Measurements from ENCODE around the gene TENT4A.

TENT4A gene

DNA sequence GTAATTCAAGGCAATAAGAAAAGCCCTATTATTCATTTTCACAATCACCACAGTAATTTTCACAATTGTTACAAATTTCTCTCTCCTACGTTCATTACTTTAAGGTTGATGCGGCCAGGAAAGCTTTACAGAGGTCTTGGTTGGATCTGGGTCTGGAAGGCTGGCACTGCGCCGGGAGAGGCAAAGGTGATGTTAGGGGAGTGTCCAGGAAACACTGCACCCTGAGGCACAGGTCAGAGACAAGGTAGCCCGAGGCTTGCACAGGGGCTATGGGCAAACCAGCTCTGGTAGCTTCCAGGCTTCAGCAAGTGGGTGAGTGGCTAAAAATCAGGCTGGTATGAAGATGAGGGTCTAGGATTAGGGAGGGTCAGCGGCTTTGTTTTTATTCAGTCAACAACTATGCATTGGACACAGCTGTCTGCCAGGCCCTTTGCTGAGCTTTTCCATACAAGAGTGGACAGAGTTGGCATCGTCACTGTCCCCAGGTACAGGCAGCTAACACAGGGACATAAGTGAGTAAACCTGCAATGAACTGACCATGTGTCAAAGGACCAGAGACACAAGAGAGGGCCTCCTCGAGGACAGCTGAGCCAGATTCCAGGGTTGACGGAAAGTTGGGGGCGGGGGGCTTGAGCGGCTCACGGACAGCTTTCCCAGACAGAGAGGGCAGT lies 12.4 kb upstream of the TENT4A start:
- no peak for DNase-seq (ENCODE audit: low spot score)

DNA sequence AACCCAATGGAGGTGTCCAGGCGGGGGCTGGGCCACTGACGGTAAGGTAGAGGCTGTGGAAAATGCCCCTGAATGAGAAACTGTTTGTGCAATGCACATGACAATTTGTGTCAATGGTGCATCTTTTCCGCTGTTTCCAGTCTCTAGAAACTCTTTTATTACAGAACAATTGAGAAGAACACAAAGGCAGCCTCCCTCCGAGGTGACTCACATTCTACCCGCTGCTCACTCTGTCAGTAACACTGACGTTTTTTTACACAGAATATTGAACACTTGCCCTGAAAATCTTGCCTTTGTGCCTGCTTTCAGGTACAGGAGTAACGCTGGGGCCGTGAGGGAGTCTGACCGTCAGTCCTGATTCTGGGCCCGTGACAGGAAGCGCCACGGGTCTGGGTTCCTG lies 11.7 kb upstream of the TENT4A start:
- DNase-seq (ENCODE audit: low spot score), result no peak

DNA sequence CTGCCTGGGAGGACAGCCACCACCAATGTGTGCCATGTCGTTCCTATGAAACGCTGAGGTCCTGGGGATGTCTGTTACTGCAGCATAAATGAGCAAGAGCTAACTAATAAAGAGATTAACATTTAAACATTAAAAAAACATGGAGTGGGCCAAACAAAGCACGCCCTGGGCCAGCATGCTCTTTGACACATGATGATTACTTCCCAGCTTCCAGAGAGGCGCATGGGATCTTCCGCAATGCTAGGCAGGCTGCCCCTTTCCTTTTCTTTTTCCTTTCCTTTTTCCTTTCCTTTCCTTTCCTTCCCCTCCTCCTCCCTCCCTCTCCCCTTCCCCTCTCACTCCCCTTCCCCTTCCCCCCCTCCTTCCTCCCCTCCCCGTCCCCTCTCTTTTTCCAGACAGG lies 10.6 kb upstream of the TENT4A start:
- DNase-seq (ENCODE audit: low spot score), result no peak

DNA sequence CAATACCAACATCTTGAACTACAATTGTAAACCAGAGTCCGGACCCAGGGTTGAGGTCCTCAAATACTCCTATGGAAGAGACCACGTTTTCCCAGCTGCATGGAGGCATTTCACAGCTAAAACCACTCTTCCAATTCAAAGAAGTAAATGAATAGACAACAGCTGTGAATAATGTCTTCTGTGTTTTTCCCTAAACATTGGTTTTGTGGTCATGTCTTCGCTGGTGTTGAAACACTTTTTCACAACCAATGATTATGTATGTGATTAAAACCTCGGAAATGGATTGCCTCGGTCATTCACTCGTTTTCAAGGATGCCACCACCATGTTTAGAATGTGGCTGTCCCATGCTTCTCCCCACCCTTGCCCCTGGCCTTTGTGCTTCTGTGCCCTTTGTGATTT lies 9.4 kb upstream of the TENT4A start:
- DNase-seq (ENCODE audit: low spot score), result no peak

DNA sequence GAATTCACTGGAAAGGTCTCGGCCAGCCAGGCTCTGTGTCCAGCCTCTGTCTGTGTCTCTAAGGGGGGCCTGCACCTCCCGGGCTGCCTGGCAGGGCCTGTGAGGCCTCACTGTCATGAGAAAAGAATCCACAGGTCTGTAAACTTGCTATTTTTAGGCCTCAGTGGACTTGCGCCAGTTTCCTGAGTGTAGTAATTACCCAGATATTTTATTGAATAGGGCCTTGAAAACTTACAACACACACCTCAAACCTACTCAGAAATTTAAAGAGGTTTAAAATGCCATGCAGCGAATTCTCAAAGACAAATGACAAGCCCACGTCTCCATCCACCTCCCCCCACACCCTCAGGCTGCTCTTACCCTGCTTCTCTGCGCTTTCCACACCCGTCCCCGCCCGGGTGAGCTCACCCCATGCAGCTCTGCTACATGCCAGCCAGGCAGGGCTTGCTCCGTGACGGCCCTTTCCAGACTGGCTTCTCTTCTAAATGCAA lies 8.8 kb upstream of the TENT4A start:
- peak; percentile 79 for DNase-seq (ENCODE audit: low spot score)

DNA sequence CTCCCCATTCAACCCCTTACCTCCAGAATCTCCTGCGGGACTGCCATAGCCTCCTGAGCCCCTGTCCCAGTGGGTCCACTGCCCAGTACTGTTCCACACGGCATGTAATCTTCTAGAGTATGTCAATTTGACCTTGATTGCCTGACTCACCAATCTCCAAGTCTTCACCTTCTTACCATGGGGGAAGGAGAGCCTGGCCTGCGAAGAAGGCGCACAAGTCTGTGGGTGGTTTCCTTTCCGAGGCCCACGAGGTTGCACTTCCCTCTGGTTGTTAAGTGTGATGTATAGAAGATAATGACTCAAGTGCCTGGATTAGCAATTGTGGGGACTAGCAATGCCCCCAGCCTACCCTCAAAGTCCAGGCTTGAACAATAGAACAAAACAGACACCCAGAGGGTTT lies 8.1 kb upstream of the TENT4A start:
- no peak for DNase-seq (ENCODE audit: low spot score)

DNA sequence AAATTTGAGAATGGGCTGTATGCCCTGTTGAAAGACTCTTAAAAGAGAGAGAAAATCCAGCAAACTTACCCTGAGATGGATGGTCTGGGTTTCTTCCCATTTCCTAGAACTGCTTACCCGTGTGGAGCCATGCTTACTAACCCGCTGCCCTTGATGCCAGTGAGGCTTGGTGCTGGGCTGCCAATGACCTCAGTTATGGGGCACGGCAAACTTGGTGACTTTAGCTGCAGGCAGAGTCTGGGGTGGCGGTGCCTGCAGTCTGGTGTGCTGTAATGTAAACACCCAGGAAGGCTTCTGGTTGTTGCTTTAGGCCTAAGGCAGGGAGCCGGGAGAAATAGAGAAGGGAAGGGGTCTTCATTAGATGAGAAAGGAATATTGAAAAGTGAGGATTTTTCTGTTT lies 7.3 kb upstream of the TENT4A start:
- no peak for DNase-seq (ENCODE audit: low spot score)

DNA sequence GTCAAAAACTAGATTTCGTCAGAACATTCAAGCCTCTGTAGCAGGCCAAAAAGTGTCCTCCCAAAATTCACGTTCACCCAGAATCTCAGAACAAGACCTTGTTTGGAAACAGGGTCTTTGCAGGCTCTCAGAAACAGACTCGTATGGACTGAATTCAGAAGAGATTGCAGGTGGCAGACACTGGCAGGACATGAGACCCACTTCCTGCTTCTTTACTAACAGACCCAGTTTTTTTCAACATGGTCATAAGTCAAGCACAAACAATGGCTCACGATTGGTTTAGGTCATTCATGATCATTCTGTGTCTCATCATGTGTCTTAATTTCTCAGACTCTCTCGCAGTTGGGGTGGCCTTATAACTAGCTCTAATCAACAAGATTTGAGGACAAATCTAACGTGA lies 5.4 kb upstream of the TENT4A start:
- no peak for DNase-seq (ENCODE audit: low spot score)

DNA sequence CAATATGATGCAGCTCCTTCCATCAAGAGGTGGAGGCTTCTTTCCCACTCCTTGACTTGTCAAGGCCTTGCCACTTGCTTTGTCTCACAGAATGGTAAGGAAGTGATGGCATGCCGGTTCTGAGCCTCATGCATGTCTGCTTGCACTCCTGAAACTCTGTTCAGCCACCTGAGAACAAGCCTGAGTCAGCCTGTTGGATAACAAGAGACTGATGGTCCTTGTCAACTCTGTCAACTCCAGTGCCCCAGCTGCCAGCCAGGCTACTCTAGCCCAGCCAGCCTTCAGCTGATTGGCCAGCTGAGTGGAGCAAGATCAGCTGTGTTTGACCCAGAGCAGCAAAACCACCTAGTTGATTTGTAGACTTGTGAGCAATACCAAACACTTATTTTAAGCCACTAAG lies 4.4 kb upstream of the TENT4A start:
- DNase-seq (ENCODE audit: low spot score), result no peak

DNA sequence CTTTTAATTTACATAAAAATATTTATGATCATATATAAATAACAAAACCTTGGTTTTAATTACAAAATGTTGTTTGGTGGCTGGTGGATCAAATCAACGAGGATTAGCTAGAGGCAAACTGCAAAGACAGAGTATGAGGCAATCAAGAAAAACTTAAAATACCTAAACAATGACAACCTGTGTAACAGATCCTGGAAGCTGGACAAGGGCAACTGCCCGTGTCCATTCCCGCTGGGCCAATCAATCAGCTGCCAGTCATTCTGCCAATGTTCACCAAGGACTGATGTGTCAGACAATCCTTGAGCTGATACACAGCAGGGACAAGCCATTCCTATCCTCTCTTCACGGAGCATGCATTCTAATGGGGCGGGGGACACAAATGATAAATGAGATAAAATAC lies 3.2 kb upstream of the TENT4A start:
- DNase-seq (ENCODE audit: low spot score), result no peak

DNA sequence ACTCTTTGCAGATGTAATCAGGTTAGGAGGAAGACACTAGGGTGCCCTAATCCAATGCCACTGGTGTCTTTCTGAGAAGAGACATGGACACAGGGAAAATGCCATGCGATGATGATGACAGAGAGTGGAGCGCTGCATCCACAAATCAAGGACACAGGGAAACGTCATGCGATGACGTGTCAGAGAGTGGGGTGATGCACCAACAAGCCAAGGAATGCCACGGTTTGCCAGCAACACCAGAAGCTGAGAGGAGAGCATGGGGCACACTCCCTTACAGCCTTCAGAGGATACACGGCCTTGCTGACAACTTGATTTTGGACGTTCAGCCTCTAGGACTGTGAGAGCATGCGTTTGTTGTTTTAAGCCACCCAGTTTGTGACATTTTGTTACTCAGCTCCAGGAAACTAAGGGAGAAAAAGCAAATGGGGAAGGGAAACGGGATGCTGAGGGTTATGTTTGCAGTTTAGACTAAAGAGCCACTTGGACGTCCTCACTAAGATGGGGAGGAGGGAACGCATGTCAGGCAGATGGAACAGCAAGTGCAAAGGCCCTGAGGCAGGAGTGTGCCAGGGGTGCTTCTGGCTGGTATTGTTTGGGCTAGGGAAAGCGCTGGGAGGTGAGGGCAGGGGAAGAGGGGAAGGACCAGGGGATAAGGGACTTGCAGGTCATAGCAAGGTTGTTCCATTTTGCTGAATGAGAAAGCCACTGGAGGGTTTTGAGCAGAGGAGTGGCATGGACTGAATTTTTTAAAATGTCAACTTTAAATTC lies 2.5 kb upstream of the TENT4A start:
- no peak for DNase-seq (ENCODE audit: low spot score)

DNA sequence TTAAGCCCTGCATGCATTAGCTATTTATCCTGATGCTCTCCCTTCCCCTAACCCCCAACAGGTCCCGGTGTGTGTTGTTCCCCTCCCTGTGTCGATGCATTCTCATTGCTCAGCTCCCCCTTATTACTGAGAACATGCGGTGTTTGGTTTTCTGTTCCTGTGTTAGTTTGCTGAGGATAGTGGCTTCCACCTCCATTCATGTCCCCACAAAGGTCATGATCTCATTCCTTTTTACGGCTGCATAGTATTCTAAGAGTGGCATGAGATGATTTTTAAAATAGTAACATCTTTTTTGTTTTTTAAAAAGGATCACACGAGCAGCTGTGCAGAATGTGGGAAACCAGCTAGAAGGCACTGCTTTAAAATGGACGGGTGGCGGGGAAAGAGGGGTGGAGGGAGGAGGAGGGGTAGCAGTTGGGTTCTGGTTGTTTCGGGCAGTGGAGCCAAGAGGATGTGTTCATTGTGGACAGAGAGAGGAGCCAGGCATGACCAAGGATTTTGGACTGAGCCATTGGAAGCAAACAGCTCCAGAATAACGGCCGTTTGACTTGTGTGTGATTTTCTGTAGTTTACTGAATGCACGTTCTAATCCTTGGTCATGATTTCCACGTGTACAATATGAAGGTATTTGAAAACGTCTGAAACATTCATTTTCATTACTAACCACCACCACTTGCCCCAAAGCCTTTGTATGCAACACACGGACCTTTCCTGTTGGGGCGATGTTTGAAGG lies 1.7 kb upstream of the TENT4A start:
- DNase-seq (ENCODE audit: low spot score), result no peak

DNA sequence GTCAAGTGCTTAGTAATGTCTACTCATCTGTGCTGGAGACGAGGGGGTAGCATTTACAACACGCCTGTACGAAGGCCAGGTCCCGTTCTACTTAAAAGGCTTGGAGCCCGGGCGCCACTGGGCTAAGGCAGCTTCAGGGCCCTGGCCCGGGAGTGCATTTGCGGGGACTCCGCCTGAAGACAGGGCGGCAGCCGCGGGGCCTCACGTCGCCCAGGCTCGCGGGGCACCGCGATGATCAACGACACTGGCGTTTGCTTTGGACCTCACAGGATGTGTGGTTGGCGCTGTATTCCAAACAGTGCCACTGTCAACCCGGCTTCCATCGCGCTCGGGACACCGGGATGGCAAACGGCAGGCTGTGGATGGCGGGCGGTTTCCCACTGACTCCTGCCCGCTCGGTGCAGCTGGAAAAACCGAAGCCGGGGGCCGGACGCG lies 1.1 kb upstream of the TENT4A start:
- DNase-seq (ENCODE audit: low spot score), result peak; percentile 53

DNA sequence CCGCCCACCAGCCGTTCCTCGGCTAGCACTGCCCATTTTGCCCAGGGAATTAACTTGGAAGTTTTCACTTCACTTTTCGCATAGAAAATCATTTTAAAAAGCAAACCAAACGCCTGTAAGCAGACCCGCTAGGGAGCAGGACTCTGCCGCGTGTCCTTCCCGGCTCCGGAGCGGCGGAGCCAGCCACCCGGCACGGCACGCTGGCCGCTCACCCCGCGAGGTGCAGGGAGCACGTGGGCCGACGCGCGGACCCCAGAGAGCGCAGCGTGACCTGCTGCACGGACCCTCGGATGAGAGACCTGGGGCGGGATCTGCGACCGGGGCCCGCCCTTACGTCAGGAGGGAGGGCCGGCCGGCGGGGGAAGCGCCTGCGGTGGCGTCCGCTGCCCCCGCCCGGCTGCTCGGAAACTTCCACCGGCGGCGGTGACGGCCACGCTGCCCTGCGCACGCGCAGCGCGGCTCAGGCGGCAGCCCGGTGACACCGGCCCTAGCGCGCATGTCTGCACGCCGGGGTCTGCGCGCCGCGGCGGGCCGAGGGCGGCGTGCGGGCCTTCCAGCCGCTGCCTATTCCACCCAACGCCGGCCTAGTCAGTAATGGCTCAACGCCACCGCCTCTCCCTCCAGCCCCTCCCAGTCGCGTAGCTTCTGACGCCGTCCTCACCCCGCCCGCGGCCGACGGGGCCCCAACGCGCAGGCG lies 507 bp upstream of the TENT4A start:
- peak; percentile 98 for DNase-seq (ENCODE audit: low spot score)

DNA sequence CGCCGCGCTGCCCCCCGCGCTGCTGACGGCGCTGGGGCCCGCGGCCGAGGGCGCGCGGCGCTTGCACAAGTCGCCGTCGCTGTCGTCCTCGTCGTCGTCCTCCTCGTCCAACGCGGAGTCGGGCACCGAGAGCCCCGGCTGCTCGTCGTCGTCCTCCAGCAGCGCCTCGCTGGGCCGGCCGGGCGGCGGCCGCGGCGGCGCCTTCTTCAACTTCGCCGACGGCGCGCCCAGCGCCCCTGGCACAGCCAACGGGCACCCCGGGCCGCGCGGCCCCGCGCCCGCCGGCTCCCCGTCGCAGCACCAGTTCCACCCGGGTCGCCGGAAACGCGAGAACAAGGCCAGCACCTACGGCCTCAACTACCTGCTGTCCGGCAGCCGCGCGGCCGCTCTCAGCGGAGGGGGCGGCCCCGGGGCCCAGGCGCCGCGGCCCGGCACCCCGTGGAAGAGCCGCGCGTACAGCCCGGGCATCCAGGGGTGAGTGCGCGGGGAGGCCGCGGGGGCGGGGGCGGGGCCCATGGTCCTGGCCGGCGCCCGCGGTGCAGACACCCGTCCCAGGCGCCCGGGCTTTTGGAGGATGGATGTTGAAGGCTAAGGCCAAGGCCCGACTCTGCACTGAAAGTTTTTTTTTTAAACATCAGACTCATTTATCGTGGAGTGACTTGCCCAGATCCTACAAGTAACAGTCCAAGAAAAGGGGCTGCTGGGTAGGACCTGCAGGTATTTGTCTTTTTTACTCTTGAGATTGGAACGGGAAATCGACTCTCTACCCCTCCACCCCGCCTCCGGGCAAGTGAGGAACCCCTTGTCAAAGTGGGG lies 1.2 kb downstream of the TENT4A start:
- DNase-seq (ENCODE audit: low spot score), result peak; percentile 36

DNA sequence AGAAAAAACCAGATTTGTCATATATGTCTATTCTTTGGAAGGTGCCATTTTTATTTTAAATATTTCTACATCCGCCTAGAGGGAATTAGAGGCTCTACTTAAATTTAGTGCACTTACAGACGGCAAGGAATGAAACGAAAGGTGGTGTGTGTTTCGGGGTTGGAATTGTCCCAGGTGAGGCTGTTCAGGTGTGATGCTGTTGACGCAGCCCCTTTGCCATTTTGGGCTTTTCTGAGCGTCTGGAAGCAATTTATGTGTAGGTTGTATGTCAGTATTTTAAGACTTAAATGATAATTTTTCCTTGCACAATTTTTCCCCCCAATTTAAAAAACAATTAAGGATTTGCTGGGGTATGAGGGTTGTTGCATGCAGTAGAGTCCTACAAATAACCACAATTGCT lies 2.0 kb downstream of the TENT4A start:
- no peak for DNase-seq (ENCODE audit: low spot score)

DNA sequence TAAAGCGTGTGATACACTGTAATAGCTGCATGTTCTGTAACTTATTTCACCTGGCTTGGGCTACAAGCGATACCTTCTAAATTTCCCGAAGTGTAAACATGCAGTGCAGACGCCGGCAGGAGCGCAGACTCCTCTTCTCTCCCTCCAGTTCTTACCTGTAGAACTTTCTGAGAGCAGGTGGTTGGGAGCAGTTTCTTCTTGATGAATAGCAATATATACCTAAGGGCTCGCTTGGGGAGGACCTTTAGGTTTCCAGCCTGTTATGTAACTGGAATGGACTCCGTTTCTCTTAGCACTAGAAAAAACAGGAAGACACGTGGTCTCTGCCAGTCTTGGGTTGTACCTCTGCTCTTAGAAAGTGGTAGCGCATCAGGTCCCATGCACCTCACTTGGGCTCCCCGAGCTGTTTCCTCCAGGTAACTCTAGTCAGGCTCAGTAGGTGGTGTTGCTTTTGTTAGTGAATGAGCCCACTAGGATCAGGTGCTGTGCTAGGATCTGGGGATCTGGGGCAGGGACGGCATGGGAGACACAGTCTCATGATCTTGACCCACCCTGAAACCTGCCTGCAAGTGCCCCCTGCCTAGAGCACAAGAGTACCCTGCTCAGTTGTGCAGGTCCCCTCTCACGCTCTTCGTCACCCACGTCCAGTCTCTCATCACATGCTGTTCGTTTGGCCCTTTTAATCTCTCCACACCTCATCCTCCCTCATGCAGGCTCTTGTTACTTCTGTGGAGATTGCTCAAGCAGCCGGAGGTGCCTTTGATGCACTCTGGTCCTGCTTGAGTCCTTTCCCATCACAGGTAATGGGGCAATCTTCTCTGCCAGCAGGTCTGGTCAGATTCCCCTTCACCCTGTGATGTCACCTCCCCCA lies 2.8 kb downstream of the TENT4A start:
- DNase-seq (ENCODE audit: low spot score), result no peak

DNA sequence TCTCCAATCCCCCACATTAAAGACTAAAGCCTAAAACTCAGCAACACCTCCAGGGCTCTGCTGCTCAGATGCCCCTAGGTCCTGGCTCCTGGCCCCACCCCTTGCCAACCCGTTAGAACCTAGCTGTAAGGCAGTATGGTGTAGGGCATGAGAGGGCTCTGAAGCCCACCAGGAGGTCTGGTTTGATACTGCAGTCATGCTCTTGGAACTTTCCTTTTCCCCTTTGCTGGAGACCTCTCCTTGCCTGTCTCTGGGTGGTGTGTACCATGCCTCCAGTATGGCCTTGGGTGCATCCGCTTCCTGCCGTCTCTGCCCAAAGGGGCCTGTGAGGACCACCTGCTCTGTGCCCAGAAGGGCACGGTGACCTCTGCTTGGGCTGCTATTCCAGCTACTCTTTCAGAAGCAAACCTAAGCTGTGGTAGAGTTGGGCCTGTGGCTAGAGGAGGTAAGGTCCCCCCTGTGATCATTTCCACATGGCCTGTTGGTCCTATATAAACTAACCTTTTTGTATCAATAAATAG lies 3.5 kb downstream of the TENT4A start:
- DNase-seq (ENCODE audit: low spot score), result no peak

DNA sequence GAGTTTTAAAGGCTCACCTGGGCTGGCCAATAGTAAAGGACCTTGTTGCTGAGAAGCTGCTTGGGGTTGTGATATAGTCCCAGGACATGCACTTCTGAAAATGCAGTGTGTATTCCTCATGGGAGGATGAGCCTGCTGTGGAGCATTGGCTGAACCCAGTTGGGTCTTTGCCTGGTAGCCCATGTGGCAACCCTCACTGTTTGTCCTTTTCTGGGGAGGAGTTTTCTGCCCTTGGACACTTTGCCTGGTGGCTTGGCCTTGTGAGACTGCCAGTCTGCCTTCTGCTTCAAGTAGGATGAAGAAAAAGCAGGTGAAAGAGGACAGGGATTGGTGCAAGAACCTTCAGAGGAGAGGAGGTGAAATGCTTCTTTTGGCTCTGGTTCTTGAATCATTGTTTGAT lies 4.0 kb downstream of the TENT4A start:
- DNase-seq (ENCODE audit: low spot score), result no peak

DNA sequence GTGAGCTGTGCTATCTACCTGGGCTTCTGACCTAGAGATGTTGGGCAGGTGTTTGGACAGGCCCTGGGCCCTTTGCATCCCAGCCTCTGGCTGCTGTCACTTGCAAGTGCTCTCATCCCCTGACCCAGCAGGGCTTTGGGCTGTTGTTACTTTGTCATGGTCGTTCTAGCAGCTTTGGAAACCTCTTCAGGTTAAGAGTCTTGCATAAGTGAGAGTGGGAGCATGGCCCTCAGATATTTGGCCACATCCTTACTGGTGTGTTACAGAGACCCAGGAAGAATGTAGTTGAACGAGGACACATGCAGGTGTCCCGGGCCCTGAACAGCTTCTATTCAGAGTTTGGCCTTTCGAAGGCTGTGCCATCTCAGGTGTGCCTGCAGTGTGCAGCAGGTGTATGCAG lies 4.5 kb downstream of the TENT4A start:
- DNase-seq (ENCODE audit: low spot score), result no peak
